Osteocyte (in vitro differentiated cells): Measurements from ENCODE around the gene GPNMB. TPM values are rescaled to one million over a fixed set of nuclear protein-coding genes. Genes with fewer than 3 reads are reported as not detected.

ENCODE experiments used
- DNase-seq: peaks from one replicate; pipeline ENCODE4 v3.0.0; 2021; ENCODE audit warnings: mixed read lengths; ENCODE audit not compliant: unreplicated experiment; ENCODE audit errors: extremely low spot score
- H3K27ac Mint-ChIP-seq: one replicate; pipeline ENCODE4 v1.8.0; 2021; ENCODE audit warnings: mild to moderate bottlenecking, mixed read lengths; ENCODE audit not compliant: unreplicated experiment
- H3K27me3 Mint-ChIP-seq: one replicate; pipeline ENCODE4 v1.8.0; 2021; ENCODE audit warnings: mixed read lengths; ENCODE audit not compliant: unreplicated experiment
- H3K36me3 Mint-ChIP-seq: one replicate; pipeline ENCODE4 v1.8.0; 2021; ENCODE audit warnings: mixed read lengths; ENCODE audit not compliant: unreplicated experiment
- H3K4me1 Mint-ChIP-seq: one replicate; pipeline ENCODE4 v1.8.0; 2021; ENCODE audit warnings: mixed read lengths; ENCODE audit not compliant: unreplicated experiment
- H3K4me3 Mint-ChIP-seq: one replicate; pipeline ENCODE4 v1.8.0; 2021; ENCODE audit warnings: mild to moderate bottlenecking, moderate library complexity, mixed read lengths; ENCODE audit not compliant: unreplicated experiment
- H3K9me3 Mint-ChIP-seq: one replicate; pipeline ENCODE4 v1.8.0; 2021; ENCODE audit warnings: mixed read lengths; ENCODE audit not compliant: unreplicated experiment
- CTCF ChIP-seq: fragments of 200-600 bp; sonication (generic); IDR thresholded peaks from 2 replicates; pipeline ENCODE4 v1.5.0; 2021; ENCODE audit warnings: antibody characterized with exemption, mild to moderate bottlenecking, moderate library complexity
- total RNA-seq: library from RNA; stranded (reverse); gene quantifications from 2 replicates; pipeline ENCODE4 v1.2.1, GENCODE V29; 2021

GPNMB gene
- total RNA-seq, 1 donor from 2014 or later, result 97.2 TPM

- peaks cover 3% of the 10 kb centered on the region for H3K27me3 Mint-ChIP-seq
- no peaks in the 10 kb centered on the region for H3K9me3 Mint-ChIP-seq
- H3K4me3 Mint-ChIP-seq, result no peak overlapping the region
- peak; percentile 90 for DNase-seq
- H3K4me1 Mint-ChIP-seq, result peaks cover 4% of the 10 kb centered on the region
- peak overlapping the region; percentile 14 for H3K27ac Mint-ChIP-seq
- TF ChIP-seq CTCF, result peak; percentile 88
- peaks cover 7% of the 10 kb centered on the region for H3K36me3 Mint-ChIP-seq
These were observed 26.6 kb downstream of the GPNMB start for GRCh38 chr7:23273141-23273599.

- Mint-ChIP-seq H3K4me1 (peaks cover 4% of the 10 kb centered on the region), H3K9me3 (no peaks in the 10 kb centered on the region), H3K27me3 (peaks cover 3% of the 10 kb centered on the region), H3K27ac (no peak overlapping the region), H3K36me3 (peaks cover 5% of the 10 kb centered on the region), H3K4me3 (no peak overlapping the region)
- DNase-seq, result no peak
- TF ChIP-seq CTCF, result no peak
These were observed 29.3 kb downstream of the GPNMB start for GRCh38 chr7:23275912-23276311.

GRCh38 chr7:23276376-23276775 is 29.8 kb downstream of the GPNMB start:
- H3K36me3 Mint-ChIP-seq, result peaks cover 5% of the 10 kb centered on the region
- no peak for DNase-seq
- H3K27me3 Mint-ChIP-seq, result peaks cover 3% of the 10 kb centered on the region
- H3K9me3 Mint-ChIP-seq, result no peaks in the 10 kb centered on the region
- H3K27ac Mint-ChIP-seq, result no peak overlapping the region
- peaks cover 4% of the 10 kb centered on the region for H3K4me1 Mint-ChIP-seq
- TF ChIP-seq CTCF, result peak; percentile 35
- H3K4me3 Mint-ChIP-seq, result no peak overlapping the region

GRCh38 chr7:23276947-23277346 is 30.4 kb downstream of the GPNMB start:
- Mint-ChIP-seq H3K4me3 (no peak overlapping the region), H3K4me1 (peaks cover 4% of the 10 kb centered on the region), H3K27ac (no peak overlapping the region), H3K27me3 (peaks cover 3% of the 10 kb centered on the region), H3K36me3 (peaks cover 5% of the 10 kb centered on the region), H3K9me3 (no peaks in the 10 kb centered on the region)
- no peak for DNase-seq
- TF ChIP-seq CTCF, result no peak

GRCh38 chr7:23277359-23277989 is 30.9 kb downstream of the GPNMB start:
- H3K9me3 Mint-ChIP-seq, result no peaks in the 10 kb centered on the region
- H3K27me3 Mint-ChIP-seq, result no peaks in the 10 kb centered on the region
- no peak overlapping the region for H3K27ac Mint-ChIP-seq
- peaks cover 4% of the 10 kb centered on the region for H3K4me1 Mint-ChIP-seq
- peak; percentile 79 for TF ChIP-seq CTCF
- no peak for DNase-seq
- no peak overlapping the region for H3K4me3 Mint-ChIP-seq
- H3K36me3 Mint-ChIP-seq, result peaks cover 5% of the 10 kb centered on the region
